ENCODE measurements around the gene COL27A1. TPM values are rescaled to one million over a fixed set of nuclear protein-coding genes. Genes with fewer than 3 reads are reported as not detected.

Gene COL27A1
- total RNA-seq, 1 donor from 2014 or later: 61.4 TPM

DNA sequence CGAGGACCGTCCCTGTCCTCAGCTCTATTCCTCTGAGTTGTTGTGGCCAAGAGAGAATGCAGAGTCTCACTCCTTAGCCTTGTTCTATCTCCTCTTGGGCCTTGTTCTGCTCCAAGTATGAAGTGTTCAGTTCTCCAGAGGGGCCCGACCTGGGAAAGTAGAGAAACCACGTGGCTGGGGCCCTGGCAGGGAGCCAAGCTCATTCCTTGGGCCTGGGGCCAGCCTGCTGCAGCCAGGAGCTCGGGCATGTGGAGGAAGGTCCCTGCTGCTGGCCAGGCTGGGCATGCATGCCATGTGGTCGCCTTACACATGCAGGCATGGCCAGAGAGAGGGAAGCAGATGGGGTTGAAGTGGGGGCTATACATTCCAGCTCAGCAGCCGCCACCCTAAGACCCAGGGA lies 60.7 kb downstream of the COL27A1 start:
- TF ChIP-seq, protein P1, sequence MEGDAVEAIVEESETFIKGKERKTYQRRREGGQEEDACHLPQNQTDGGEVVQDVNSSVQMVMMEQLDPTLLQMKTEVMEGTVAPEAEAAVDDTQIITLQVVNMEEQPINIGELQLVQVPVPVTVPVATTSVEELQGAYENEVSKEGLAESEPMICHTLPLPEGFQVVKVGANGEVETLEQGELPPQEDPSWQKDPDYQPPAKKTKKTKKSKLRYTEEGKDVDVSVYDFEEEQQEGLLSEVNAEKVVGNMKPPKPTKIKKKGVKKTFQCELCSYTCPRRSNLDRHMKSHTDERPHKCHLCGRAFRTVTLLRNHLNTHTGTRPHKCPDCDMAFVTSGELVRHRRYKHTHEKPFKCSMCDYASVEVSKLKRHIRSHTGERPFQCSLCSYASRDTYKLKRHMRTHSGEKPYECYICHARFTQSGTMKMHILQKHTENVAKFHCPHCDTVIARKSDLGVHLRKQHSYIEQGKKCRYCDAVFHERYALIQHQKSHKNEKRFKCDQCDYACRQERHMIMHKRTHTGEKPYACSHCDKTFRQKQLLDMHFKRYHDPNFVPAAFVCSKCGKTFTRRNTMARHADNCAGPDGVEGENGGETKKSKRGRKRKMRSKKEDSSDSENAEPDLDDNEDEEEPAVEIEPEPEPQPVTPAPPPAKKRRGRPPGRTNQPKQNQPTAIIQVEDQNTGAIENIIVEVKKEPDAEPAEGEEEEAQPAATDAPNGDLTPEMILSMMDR (IDR thresholded peaks at IDR 0.05; ENCODE audit: unreplicated experiment): no peak
- Mint-ChIP-seq H3K27ac (ENCODE audit: unreplicated experiment) (no peak overlapping the region), H3K27me3 (ENCODE audit: unreplicated experiment) (peaks cover 3% of the 10 kb centered on the region), H3K4me1 (ENCODE audit: unreplicated experiment) (peaks cover 8% of the 10 kb centered on the region), H3K36me3 (ENCODE audit: low read depth, unreplicated experiment) (peaks cover 40% of the 10 kb centered on the region), H3K4me3 (ENCODE audit: unreplicated experiment) (no peak overlapping the region), H3K9me3 (ENCODE audit: unreplicated experiment) (no peaks in the 10 kb centered on the region)
- DNase-seq (ENCODE audit: low spot score): no peak

DNA sequence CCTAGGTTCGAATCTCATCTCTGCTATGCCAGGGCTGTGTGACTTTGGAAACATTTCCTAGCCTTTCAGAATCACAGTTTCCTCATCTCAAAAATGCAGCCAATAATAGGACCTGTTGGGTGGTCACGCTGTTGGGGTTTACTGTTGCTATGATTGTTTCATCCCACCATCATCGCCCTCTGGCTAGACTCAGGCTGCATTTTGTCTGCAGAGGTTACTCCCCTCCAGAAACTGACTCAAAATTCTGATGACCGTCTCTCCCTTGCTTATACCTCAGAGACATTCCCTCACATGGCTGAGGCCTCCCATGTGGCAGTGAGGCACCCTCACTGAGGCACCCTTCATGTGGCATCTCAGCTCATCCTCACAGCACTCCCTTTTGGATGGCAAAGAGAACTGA lies 61.6 kb downstream of the COL27A1 start:
- TF ChIP-seq, protein P1 (IDR thresholded peaks at IDR 0.05; ENCODE audit: unreplicated experiment): no peak
- DNase-seq (ENCODE audit: low spot score): no peak
- H3K27me3 Mint-ChIP-seq (ENCODE audit: unreplicated experiment): no peaks in the 10 kb centered on the region

DNA sequence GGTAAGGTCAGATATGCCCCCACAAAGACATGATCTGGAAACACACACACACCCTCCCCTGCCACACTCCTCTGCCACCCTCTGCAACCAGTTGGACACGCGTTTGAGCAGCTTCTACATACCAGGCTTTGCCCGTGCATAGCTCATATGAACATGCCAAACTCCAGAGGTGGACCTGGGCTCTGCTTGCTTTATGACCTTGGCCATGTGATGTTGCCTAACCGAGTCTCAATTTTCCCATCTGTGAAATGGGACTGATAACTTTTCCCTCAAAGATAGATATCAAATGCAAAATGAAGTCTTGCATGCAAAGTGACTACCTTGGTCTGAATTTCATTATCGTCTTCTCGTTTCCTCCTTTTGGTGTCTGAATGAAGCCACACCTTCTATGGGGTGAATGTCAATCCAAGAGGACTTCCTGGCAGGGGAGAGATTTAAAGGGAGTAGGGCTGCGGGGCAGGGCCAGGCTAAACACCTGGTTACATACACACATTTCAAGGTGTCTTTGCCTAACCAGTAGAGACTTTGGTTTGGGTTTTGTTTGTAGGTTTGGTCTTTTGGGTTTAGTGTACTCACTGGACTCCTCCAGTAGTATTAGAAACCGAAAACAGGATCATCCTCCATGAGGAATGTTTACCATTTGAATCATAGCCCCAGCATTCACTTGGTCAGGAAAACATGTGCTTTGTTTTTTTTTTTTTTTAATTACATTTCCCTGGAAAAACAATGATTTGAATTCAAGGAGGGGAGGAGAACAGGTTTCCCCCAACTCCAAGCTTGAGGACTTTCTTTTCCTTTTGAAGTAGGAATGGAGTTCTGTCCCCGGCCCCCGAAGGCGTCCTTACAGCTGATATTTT lies 63.2 kb downstream of the COL27A1 start:
- Mint-ChIP-seq H3K27me3 (ENCODE audit: unreplicated experiment) (no peaks in the 10 kb centered on the region), H3K27ac (ENCODE audit: unreplicated experiment) (no peak overlapping the region)
- no peak for DNase-seq (ENCODE audit: low spot score)

More for the DNA sequence above, 61.6 kb downstream of the COL27A1 start:
- Mint-ChIP-seq H3K27ac (ENCODE audit: unreplicated experiment) (no peak overlapping the region), H3K4me3 (ENCODE audit: unreplicated experiment) (no peak overlapping the region), H3K36me3 (ENCODE audit: low read depth, unreplicated experiment) (peaks cover 33% of the 10 kb centered on the region), H3K9me3 (ENCODE audit: unreplicated experiment) (no peaks in the 10 kb centered on the region), H3K4me1 (ENCODE audit: unreplicated experiment) (peaks cover 8% of the 10 kb centered on the region)

DNA sequence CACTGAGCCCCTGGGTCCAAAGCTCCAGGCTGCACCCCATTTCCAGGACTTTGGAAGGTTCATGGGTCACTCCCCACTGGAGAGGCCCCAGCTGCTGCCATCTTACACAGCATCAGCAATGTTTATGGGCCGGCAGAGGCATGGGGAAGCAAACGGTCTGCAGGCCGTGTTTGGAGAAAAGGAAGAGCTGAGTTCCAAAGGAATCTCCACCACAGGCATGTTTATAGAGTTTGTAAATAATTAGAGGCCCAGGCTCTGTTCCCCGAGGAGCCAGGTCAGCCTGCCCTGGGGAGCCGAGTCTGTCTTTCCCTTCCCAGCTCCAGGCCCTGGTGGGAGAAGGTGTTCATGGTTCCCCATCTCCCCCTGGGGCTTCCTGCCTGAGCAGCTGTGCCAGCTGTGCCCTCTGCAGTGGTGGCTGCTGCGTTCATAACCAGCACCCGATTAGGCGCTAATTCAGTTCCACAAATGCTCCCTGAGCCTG lies 64.8 kb downstream of the COL27A1 start:
- no peak overlapping the region for H3K27ac Mint-ChIP-seq (ENCODE audit: unreplicated experiment)
- H3K27me3 Mint-ChIP-seq (ENCODE audit: unreplicated experiment): no peaks in the 10 kb centered on the region
- H3K36me3 Mint-ChIP-seq (ENCODE audit: low read depth, unreplicated experiment): peaks cover 12% of the 10 kb centered on the region

More for the DNA sequence above, 63.2 kb downstream of the COL27A1 start:
- Mint-ChIP-seq H3K36me3 (ENCODE audit: low read depth, unreplicated experiment) (peaks cover 18% of the 10 kb centered on the region), H3K4me1 (ENCODE audit: unreplicated experiment) (peaks cover 8% of the 10 kb centered on the region), H3K4me3 (ENCODE audit: unreplicated experiment) (no peak overlapping the region), H3K9me3 (ENCODE audit: unreplicated experiment) (no peaks in the 10 kb centered on the region)
- TF ChIP-seq, protein P1 (IDR thresholded peaks at IDR 0.05; ENCODE audit: unreplicated experiment): no peak

More for the DNA sequence above, 64.8 kb downstream of the COL27A1 start:
- H3K4me3 Mint-ChIP-seq (ENCODE audit: unreplicated experiment): no peak overlapping the region
- H3K9me3 Mint-ChIP-seq (ENCODE audit: unreplicated experiment): no peaks in the 10 kb centered on the region
- TF ChIP-seq, protein P1 (IDR thresholded peaks at IDR 0.05; ENCODE audit: unreplicated experiment): no peak
- peaks cover 20% of the 10 kb centered on the region for H3K4me1 Mint-ChIP-seq (ENCODE audit: unreplicated experiment)
- no peak for DNase-seq (ENCODE audit: low spot score)

Data from endothelial cell (in vitro differentiated cells).